SK-N-SH (cell line): ENCODE results near the gene SIGLEC12. TPM values are rescaled to one million over a fixed set of nuclear protein-coding genes. Genes with fewer than 3 reads are reported as not detected.

Experiments used
- CTCF ChIA-PET: fragments of 300-600, 350-600 bp; formaldehyde crosslinking; extraction: SDS; loops from one replicate; lab custom pipeline; 2021; lab: Yijun Ruan, JAX
- POLR2A ChIA-PET: fragments of 350-600 bp; sonication (Branson Sonifier 250); formaldehyde crosslinking; extraction: SDS; loops from one replicate; lab custom pipeline; 2020; ENCODE audit warnings: antibody characterized with exemption, inconsistent platforms; lab: Yijun Ruan, JAX
- DNase-seq: peaks from one replicate; pipeline ENCODE4 v3.0.0; 2012
- H2AFZ ChIP-seq: fragments of 200-600 bp; sonication (generic); 2 replicates; pipeline ENCODE4 v1.8.1; 2016; ENCODE audit warnings: antibody characterized with exemption, mild to moderate bottlenecking, low read depth
- H3F3A ChIP-seq: fragments of 200-600 bp; sonication (generic); replicated peaks from 2 replicates; pipeline ENCODE3; 2016; ENCODE audit warnings: antibody characterized with exemption, mild to moderate bottlenecking; ENCODE audit not compliant: insufficient read depth
- H3K27ac ChIP-seq, 2 experiments: fragments of 200-500 bp in 1 of 2; fragments of 200-600 bp in 1 of 2; sonication (Bioruptor generic) in 1 of 2; sonication (generic), shearing (Covaris generic) in 1 of 2; 2 replicates each; pipeline versions ENCODE4 v1.5.1 to v1.6.1; 2014 to 2016; ENCODE audit warnings: low read depth in 2 of 2, inconsistent platforms in 1 of 2, low read length in 1 of 2, mild to moderate bottlenecking in 1 of 2, mixed read lengths in 1 of 2
- H3K27me3 ChIP-seq: fragments of 200-600 bp; sonication (generic), shearing (Covaris generic); 2 replicates; pipeline ENCODE4 v1.6.1; 2016; ENCODE audit warnings: mixed run types; ENCODE audit not compliant: insufficient read depth
- H3K36me3 ChIP-seq, 2 experiments: fragments of 200-500 bp in 1 of 2; fragments of 200-600 bp in 1 of 2; sonication (Bioruptor generic) in 1 of 2; sonication (generic) in 1 of 2; replicated peaks in 1 of 2; 2 replicates each; pipeline versions ENCODE3 to v1.5.1; 2014 to 2016; ENCODE audit warnings: low read length in 1 of 2, mild to moderate bottlenecking in 1 of 2; ENCODE audit not compliant: insufficient read depth in 2 of 2, control insufficient read depth in 1 of 2
- H3K4me1 ChIP-seq, 2 experiments: fragments of 200-500 bp in 1 of 2; fragments of 200-600 bp in 1 of 2; sonication (Bioruptor generic) in 1 of 2; sonication (generic), shearing (Covaris generic) in 1 of 2; 2 replicates each; pipeline versions ENCODE4 v1.5.1 to v1.6.1; 2014 to 2016; ENCODE audit warnings: low read depth in 1 of 2, low read length in 1 of 2, mixed run types in 1 of 2; ENCODE audit not compliant: insufficient read depth in 2 of 2, control insufficient read depth in 1 of 2
- H3K4me2 ChIP-seq: fragments of 200-600 bp; sonication (generic), shearing (Covaris generic); 2 replicates; pipeline ENCODE4 v1.6.1; 2017; ENCODE audit warnings: mixed run types
- H3K4me3 ChIP-seq, 2 experiments: fragments of 200-500 bp in 1 of 2; fragments of 200-600 bp in 1 of 2; sonication (Bioruptor generic) in 1 of 2; sonication (generic), shearing (Covaris generic) in 1 of 2; 2 replicates each; pipeline versions ENCODE4 v1.5.1 to v1.8.1; 2014 to 2016; ENCODE audit warnings: low read depth in 2 of 2, inconsistent platforms in 1 of 2, low read length in 1 of 2, mild to moderate bottlenecking in 1 of 2, mixed read lengths in 1 of 2, moderate library complexity in 1 of 2
- H3K79me2 ChIP-seq: fragments of 200-600 bp; sonication (generic); 2 replicates; pipeline ENCODE4 v1.8.1; 2017; ENCODE audit warnings: mild to moderate bottlenecking; ENCODE audit not compliant: insufficient read depth
- H3K9ac ChIP-seq: fragments of 200-600 bp; sonication (generic); 2 replicates; pipeline ENCODE4 v1.6.1; 2017; ENCODE audit warnings: mixed run types
- H3K9me2 ChIP-seq: fragments of 200-600 bp; sonication (generic); 2 replicates; pipeline ENCODE4 v1.6.1; 2017; ENCODE audit warnings: mixed run types
- H3K9me3 ChIP-seq: fragments of 200-600 bp; sonication (generic); 2 replicates; pipeline ENCODE4 v1.6.1; 2017; ENCODE audit warnings: mixed run types, mild to moderate bottlenecking, moderate library complexity
- H4K20me1 ChIP-seq: fragments of 200-600 bp; sonication (generic); 2 replicates; pipeline ENCODE4 v1.6.1; 2017; ENCODE audit warnings: mild to moderate bottlenecking, mixed run types; ENCODE audit not compliant: insufficient read depth
- CHD2 ChIP-seq: fragments of 150-350 bp; IDR thresholded peaks from 2 replicates; pipeline ENCODE4 v1.6.1; 2018; ENCODE audit warnings: low read length; ENCODE audit not compliant: partially characterized antibody
- ELF1 ChIP-seq: IDR thresholded peaks from 2 replicates; pipeline ENCODE4 v1.4.0; 2012
- EP300 ChIP-seq, 2 experiments: IDR thresholded peaks; 2 replicates each; pipeline versions ENCODE4 v1.4.0 to v1.6.1; 2012; ENCODE audit warnings: borderline replicate concordance in 1 of 2, low read depth in 1 of 2, low read length in 1 of 2
- FOSL2 ChIP-seq: IDR thresholded peaks from 2 replicates; pipeline ENCODE4 v1.4.0; 2012; ENCODE audit warnings: low read depth, mild to moderate bottlenecking, moderate library complexity, borderline replicate concordance
- FOXM1 ChIP-seq: IDR thresholded peaks from 2 replicates; pipeline ENCODE4 v1.4.0; 2012; ENCODE audit warnings: low read depth, mild to moderate bottlenecking
- GABPA ChIP-seq: IDR thresholded peaks from 2 replicates; pipeline ENCODE4 v1.4.0; 2012; ENCODE audit warnings: low read depth, mild to moderate bottlenecking
- MEF2A ChIP-seq: IDR thresholded peaks from 2 replicates; pipeline ENCODE4 v1.4.0; 2012; ENCODE audit warnings: low read depth, borderline replicate concordance
- MXI1 ChIP-seq: IDR thresholded peaks from 2 replicates; pipeline ENCODE4 v1.6.1; 2012; ENCODE audit warnings: mild to moderate bottlenecking, low read depth, low read length, improper control_type of control experiment
- NFIC ChIP-seq: IDR thresholded peaks from 2 replicates; pipeline ENCODE4 v1.4.0; 2012; ENCODE audit warnings: borderline replicate concordance
- RAD21 ChIP-seq: IDR thresholded peaks from 2 replicates; pipeline ENCODE4 v1.6.1; 2012; ENCODE audit warnings: mild to moderate bottlenecking, low read length
- RXRA ChIP-seq: IDR thresholded peaks from 2 replicates; pipeline ENCODE4 v1.4.0; 2012; ENCODE audit warnings: low read depth, mild to moderate bottlenecking, borderline replicate concordance
- SIN3A ChIP-seq: IDR thresholded peaks from 2 replicates; pipeline ENCODE4 v1.6.1; 2012; ENCODE audit warnings: low read depth, mild to moderate bottlenecking, low read length, moderate library complexity, borderline replicate concordance
- SMC3 ChIP-seq: IDR thresholded peaks from 2 replicates; pipeline ENCODE4 v1.6.1; 2012; ENCODE audit warnings: low read depth, low read length, improper control_type of control experiment
- TAF1 ChIP-seq: IDR thresholded peaks from 2 replicates; pipeline ENCODE4 v1.6.1; 2012; ENCODE audit warnings: low read depth, mild to moderate bottlenecking, low read length, moderate library complexity, borderline replicate concordance
- TCF12 ChIP-seq: IDR thresholded peaks from 2 replicates; pipeline ENCODE4 v1.4.0; 2012
- TEAD4 ChIP-seq: IDR thresholded peaks from 2 replicates; pipeline ENCODE4 v1.4.0; 2012; ENCODE audit warnings: mild to moderate bottlenecking, borderline replicate concordance; ENCODE audit not compliant: insufficient read depth
- YY1 ChIP-seq: IDR thresholded peaks from 2 replicates; pipeline ENCODE4 v1.4.0; 2012; ENCODE audit warnings: low read depth, mild to moderate bottlenecking
- WGBS: methylation state at CpG from one replicate; pipeline ENCODE4 v1.1.6; 2017; ENCODE audit warnings: low lambda C conversion rate; 5-methylcytosine and 5-hydroxymethylcytosine counted together
- polyA plus RNA-seq, 3 experiments: library from polyadenylated mRNA; depleted of rRNA; stranded (reverse); fragments of >200 nt; gene quantifications; 2 replicates each; pipeline ENCODE4 v1.2.3, GENCODE V29; 2012
- TF ChIP-seq, protein P1 (sequence below): IDR thresholded peaks from 2 replicates; pipeline ENCODE4 v1.4.0; 2012; ENCODE audit warnings: low read depth, borderline replicate concordance
- TF ChIP-seq, protein P2 (sequence below): IDR thresholded peaks from 2 replicates; pipeline ENCODE4 v1.6.1; 2012; ENCODE audit warnings: mild to moderate bottlenecking, low read depth, low read length, moderate library complexity
- TF ChIP-seq, protein P3 (sequence below): fragments of 150-350 bp; IDR thresholded peaks from 2 replicates; pipeline ENCODE4 v1.6.1; 2017; ENCODE audit warnings: antibody characterized with exemption, low read length, low read depth, borderline replicate concordance

SIGLEC12 gene
- polyA plus RNA-seq, 1 of the 3 experiments (the other 2 are of a cell fraction): not detected

DNA sequence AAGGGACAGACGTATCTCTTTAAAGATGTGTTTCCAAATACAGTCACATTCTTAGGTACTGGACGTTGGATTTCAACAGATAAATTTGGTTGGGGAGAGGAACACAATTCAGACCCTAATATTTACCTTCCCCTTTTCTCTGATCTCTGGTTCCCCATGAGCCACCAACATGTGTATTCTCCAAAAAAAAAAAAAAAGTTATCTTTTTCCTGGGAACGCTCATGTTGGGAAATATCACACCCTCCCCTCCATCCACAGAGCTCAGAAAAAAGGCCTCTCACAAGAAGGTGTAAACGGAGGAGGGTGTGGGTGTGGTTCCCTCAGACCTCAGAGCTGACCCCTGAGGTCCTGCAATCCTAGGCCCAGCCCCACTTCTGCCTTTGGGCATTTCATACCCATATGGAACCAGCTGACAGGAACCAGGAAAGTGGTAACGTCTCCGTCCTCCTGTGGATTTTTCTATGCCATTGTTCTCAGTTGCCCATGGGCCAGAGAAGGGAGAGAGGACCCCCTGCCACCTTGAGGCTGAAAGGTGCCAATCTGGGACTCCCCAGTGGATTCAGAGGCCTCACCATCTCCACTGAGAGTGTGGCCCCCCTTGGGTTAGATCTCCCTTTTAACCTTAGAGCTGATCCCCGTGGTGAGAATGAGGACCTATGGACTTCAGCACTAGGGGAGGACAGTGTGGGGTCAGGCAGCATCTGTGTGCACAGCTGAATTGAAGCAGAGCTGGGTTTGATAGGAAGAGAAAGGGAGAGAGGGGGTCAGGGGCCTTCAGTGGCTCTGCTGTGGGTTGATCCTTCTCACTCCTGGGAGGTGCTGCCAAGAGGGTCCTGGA is 8.4 kb upstream of the SIGLEC12 start:
- Histone ChIP-seq H3F3A (no peaks in the 10 kb centered on the region), H3K4me2 (no peak overlapping the region), H3K36me3 (no peaks in the 10 kb centered on the region), H3K9ac (no peak overlapping the region), H3K4me3 (no peak overlapping the region), H3K9me2 (no peaks in the 10 kb centered on the region), H4K20me1 (no peaks in the 10 kb centered on the region), H3K4me1 (no peaks in the 10 kb centered on the region), H3K27me3 (peaks cover 25% of the 10 kb centered on the region; the same call in 1 of the 2 replicates), H3K27ac (no peak overlapping the region), H3K79me2 (no peaks in the 10 kb centered on the region), H3K9me3 (no peaks in the 10 kb centered on the region), H2AFZ (no peak overlapping the region)
- ChIA-PET CTCF (interaction anchor here (0.7 to 1.8 kb wide), 4 partner anchors 26 to 151 kb away, joined by 3 to 4 read pairs (median 3); no protein-coding TSS in a partner anchor), POLR2A (no interaction called here)
- DNase-seq: no peak
- 5% methylated on average over 7 of the region's 7 CpGs for WGBS
- no peak for TF ChIP-seq MXI1
- no peak for TF ChIP-seq RAD21
- TF ChIP-seq ELF1: no peak

DNA sequence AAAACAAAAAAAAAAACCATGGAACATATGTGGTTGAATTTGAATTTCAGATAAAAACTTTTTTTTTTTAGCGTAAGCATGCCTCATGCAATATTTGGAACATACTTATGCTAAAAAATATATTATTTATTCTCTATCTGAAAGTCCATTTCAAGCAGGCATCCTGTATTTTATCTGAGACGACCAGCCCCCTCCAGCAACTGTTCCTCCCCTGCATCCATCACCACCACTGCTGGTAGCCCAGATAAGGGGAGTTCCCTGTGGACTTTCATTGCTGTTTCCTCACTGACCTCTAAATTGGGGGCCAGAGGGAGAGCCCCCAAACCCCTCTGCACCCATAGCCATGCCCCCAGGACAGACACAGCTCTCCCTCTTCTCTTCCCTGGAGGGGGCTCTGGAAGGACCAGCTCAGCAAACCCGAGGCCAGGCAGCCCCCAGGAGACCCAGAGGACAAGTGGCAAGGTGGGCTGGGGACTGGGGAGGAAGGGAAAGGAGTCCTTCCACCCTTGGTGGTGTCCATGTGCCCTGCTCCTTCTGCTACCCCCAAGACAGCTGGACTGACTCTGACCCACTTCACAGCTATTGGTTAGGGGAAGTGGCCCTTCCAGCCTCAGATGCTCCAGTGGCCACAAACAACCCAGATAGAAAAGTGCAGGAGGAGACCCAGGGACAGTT is 6.6 kb upstream of the SIGLEC12 start:
- H3K79me2 ChIP-seq: no peaks in the 10 kb centered on the region
- no peaks in the 10 kb centered on the region for H3K4me1 ChIP-seq
- H3K9me3 ChIP-seq: no peaks in the 10 kb centered on the region
- no peak overlapping the region for H2AFZ ChIP-seq
- no peak overlapping the region for H3K4me2 ChIP-seq
- peaks cover 31% of the 10 kb centered on the region; the same call in 1 of the 2 replicates for H3K27me3 ChIP-seq
- H3K4me3 ChIP-seq: no peak overlapping the region
- H3K9me2 ChIP-seq: no peaks in the 10 kb centered on the region
- no peaks in the 10 kb centered on the region for H4K20me1 ChIP-seq
- CTCF ChIA-PET: interaction anchor here (1.0 to 2.0 kb wide), 2 partner anchors 35 to 149 kb away, joined by 3 to 6 read pairs; no protein-coding TSS in a partner anchor
- WGBS: 5% methylated on average over 3 of the region's 3 CpGs
- H3K27ac ChIP-seq: no peak overlapping the region
- no peaks in the 10 kb centered on the region for H3F3A ChIP-seq
- POLR2A ChIA-PET: no interaction called here
- no peak for DNase-seq
- no peaks in the 10 kb centered on the region for H3K36me3 ChIP-seq
- no peak overlapping the region for H3K9ac ChIP-seq
- TF ChIP-seq, protein P1, sequence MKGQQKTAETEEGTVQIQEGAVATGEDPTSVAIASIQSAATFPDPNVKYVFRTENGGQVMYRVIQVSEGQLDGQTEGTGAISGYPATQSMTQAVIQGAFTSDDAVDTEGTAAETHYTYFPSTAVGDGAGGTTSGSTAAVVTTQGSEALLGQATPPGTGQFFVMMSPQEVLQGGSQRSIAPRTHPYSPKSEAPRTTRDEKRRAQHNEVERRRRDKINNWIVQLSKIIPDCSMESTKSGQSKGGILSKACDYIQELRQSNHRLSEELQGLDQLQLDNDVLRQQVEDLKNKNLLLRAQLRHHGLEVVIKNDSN: no peak
- TF ChIP-seq, protein P2, sequence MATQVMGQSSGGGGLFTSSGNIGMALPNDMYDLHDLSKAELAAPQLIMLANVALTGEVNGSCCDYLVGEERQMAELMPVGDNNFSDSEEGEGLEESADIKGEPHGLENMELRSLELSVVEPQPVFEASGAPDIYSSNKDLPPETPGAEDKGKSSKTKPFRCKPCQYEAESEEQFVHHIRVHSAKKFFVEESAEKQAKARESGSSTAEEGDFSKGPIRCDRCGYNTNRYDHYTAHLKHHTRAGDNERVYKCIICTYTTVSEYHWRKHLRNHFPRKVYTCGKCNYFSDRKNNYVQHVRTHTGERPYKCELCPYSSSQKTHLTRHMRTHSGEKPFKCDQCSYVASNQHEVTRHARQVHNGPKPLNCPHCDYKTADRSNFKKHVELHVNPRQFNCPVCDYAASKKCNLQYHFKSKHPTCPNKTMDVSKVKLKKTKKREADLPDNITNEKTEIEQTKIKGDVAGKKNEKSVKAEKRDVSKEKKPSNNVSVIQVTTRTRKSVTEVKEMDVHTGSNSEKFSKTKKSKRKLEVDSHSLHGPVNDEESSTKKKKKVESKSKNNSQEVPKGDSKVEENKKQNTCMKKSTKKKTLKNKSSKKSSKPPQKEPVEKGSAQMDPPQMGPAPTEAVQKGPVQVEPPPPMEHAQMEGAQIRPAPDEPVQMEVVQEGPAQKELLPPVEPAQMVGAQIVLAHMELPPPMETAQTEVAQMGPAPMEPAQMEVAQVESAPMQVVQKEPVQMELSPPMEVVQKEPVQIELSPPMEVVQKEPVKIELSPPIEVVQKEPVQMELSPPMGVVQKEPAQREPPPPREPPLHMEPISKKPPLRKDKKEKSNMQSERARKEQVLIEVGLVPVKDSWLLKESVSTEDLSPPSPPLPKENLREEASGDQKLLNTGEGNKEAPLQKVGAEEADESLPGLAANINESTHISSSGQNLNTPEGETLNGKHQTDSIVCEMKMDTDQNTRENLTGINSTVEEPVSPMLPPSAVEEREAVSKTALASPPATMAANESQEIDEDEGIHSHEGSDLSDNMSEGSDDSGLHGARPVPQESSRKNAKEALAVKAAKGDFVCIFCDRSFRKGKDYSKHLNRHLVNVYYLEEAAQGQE: no peak
- TF ChIP-seq NFIC (no peak), RAD21 (no peak), CHD2 (no peak), TAF1 (no peak), FOXM1 (no peak), RXRA (no peak), YY1 (no peak), FOSL2 (no peak), SMC3 (no peak), GABPA (no peak), SIN3A (no peak), MEF2A (no peak), TCF12 (no peak), MXI1 (no peak), TEAD4 (no peak), EP300 (IDR thresholded peaks at IDR 0.05; ENCODE audit: borderline replicate concordance in 1 of 2, low read depth in 1 of 2, low read length in 1 of 2) (no peak)
- TF ChIP-seq, protein P3, sequence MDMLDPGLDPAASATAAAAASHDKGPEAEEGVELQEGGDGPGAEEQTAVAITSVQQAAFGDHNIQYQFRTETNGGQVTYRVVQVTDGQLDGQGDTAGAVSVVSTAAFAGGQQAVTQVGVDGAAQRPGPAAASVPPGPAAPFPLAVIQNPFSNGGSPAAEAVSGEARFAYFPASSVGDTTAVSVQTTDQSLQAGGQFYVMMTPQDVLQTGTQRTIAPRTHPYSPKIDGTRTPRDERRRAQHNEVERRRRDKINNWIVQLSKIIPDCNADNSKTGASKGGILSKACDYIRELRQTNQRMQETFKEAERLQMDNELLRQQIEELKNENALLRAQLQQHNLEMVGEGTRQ: no peak
